Adrenal gland (tissue), 12 donors: Measurements from ENCODE around the gene DLGAP1. TPM values are rescaled to one million over a fixed set of nuclear protein-coding genes. Genes with fewer than 3 reads are reported as not detected.

Experiments
- DNase-seq, 7 donors: peaks; one replicate each; pipeline ENCODE4 v3.0.0-alpha.2; 2019 to 2020
- H3K27ac ChIP-seq, 5 donors: fragments of 200-600 bp; sonication (generic) in 4 of 5; 1 replicate in 3 of 5; 2 replicates in 2 of 5; pipeline versions ENCODE4 v1.5.1 to v1.8.0; 2016 to 2020; ENCODE audit warnings: mild to moderate bottlenecking in 1 of 5
- H3K27me3 ChIP-seq: fragments of 200-600 bp; 2 replicates; pipeline ENCODE4 v1.8.0; 2021
- H3K36me3 ChIP-seq, 2 donors: fragments of 200-600 bp; replicated peaks in 1 of 2; 1 replicate in 1 of 2; 2 replicates in 1 of 2; pipeline versions ENCODE4 v1.5.1 to v1.8.0; 2018 to 2022
- H3K4me1 ChIP-seq, 2 donors: fragments of 200-600 bp; replicated peaks in 1 of 2; 1 replicate in 1 of 2; 2 replicates in 1 of 2; pipeline versions ENCODE4 v1.5.1 to v1.8.0; 2018 to 2021
- H3K4me3 ChIP-seq, 4 donors: fragments of 200-600 bp; sonication (generic) in 3 of 4; one replicate each; pipeline ENCODE4 v1.5.1; 2016 to 2018
- H3K9me3 ChIP-seq, 3 donors: fragments of 200-600 bp; sonication (generic) in 1 of 3; replicated peaks in 1 of 3; 1 replicate in 2 of 3; 2 replicates in 1 of 3; pipeline versions ENCODE4 v1.5.1 to v1.8.0; 2016 to 2021
- POLR2A ChIP-seq, 2 donors: fragments of 450-650 bp; IDR thresholded peaks; one replicate each; pipeline ENCODE4 v1.6.1; 2017; ENCODE audit warnings: antibody characterized with exemption in 2 of 2, mild to moderate bottlenecking in 2 of 2, moderate library complexity in 1 of 2
- WGBS, 4 donors: extraction: QIAGEN DNeasy Blood & Tissue Kit in 2 of 4; methylation state at CpG; one replicate each; pipeline versions ENCODE4 v1.1.5 to v1.1.7; 2013 to 2017; 5-methylcytosine and 5-hydroxymethylcytosine counted together
- intact Hi-C, 2 donors: fragments of 100-400 bp; cut with DNase I; formaldehyde crosslinking; loops; one replicate each; pipeline versions ENCODE4 v1.14.1 to v1.15.0; 2022 to 2023
- polyA plus RNA-seq, 3 donors: library from polyadenylated mRNA; stranded (reverse); fragments of 200-250 nt in 2 of 3; fragments of 350-450 nt in 1 of 3; fragmentation: Illumina TruSeq in 1 of 3; extraction: RNeasy Lipid Tissue Mini Kit (QIAGEN cat#74804) in 1 of 3; gene quantifications; one replicate each; pipeline ENCODE4 v1.2.3, GENCODE V29; 2013 to 2014
- total RNA-seq, 9 donors: library from RNA; depleted of rRNA in 4 of 9; stranded (reverse); fragments of >200 nt in 4 of 9; fragments of 120-200 nt in 1 of 9; fragmentation: NEBNext Ultra II Directional in 1 of 9; extraction: Animal tissue kit (Norgen Biotek cat#: 25700) in 1 of 9; gene quantifications; one replicate each; pipeline versions ENCODE4 v1.1.0 to v1.2.4, GENCODE V29; 2013 to 2023
- TF ChIP-seq, protein P1 (sequence below), 6 experiments: fragments of 450-650 bp in 4 of 6; fragments of 200-600 bp in 2 of 6; sonication (generic) in 1 of 6; IDR thresholded peaks; 1 replicate in 5 of 6; 2 replicates in 1 of 6; pipeline versions ENCODE4 v1.5.1 to v1.8.0; 2016 to 2021; ENCODE audit warnings: antibody characterized with exemption in 6 of 6, mild to moderate bottlenecking in 2 of 6, moderate library complexity in 1 of 6
- donor health status: healthy with polysubstance abuse.
- donor health status: Bipolar disorder and iron deficiency.
- donor health status: DM: yes; HTN: yes; CAD: no.
- donor health status: DM: no; HTN: no; CAD: no.
- donor health status: DM: no; HTN: no; CAD: no.
- donor health status: DM: yes; HTN: yes; CAD: no.

DLGAP1 gene
- total and polyA plus RNA-seq, 12 donors, result 1.7 to 30.9 (median 12.9) TPM

DNA sequence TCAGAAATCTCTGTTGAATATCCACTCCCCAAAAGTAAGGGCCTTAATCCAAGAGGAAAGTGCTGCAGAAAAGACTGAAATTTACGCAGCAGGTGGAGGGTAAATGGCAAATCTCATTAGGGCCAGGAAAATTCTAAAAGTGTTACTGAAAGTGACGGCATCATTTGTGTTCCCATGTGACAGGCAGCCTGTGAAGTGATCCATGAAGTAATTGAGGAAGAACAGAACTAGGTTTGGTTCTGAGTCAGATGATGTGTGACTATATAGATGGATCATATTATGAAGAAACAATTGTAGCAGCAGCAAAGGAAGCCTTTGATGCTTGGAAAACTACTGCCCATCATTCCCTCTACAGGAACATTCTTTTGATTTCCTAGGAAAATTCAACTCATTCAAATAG is 603.9 kb downstream of the DLGAP1 start:
- H3K4me3 ChIP-seq, result no peak overlapping the region
- H3K27me3 ChIP-seq, result no peaks in the 10 kb centered on the region
- TF ChIP-seq, protein P1, sequence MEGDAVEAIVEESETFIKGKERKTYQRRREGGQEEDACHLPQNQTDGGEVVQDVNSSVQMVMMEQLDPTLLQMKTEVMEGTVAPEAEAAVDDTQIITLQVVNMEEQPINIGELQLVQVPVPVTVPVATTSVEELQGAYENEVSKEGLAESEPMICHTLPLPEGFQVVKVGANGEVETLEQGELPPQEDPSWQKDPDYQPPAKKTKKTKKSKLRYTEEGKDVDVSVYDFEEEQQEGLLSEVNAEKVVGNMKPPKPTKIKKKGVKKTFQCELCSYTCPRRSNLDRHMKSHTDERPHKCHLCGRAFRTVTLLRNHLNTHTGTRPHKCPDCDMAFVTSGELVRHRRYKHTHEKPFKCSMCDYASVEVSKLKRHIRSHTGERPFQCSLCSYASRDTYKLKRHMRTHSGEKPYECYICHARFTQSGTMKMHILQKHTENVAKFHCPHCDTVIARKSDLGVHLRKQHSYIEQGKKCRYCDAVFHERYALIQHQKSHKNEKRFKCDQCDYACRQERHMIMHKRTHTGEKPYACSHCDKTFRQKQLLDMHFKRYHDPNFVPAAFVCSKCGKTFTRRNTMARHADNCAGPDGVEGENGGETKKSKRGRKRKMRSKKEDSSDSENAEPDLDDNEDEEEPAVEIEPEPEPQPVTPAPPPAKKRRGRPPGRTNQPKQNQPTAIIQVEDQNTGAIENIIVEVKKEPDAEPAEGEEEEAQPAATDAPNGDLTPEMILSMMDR (IDR thresholded peaks at IDR 0.05), result no peak
- TF ChIP-seq POLR2A (IDR thresholded peaks at IDR 0.05), result no peak
- intact Hi-C loops, result no loop called here
- no peak for DNase-seq
- H3K4me1 ChIP-seq, result no peaks in the 10 kb centered on the region
- H3K27ac ChIP-seq, result no peak overlapping the region
- 86 to 90% (median 89%) methylated on average over 2 of the region's 2 CpGs for WGBS, 4 donors
- H3K9me3 ChIP-seq, result peaks cover 0 to 5% (median 0%) of the 10 kb centered on the region in 3 donors
- no peaks in the 10 kb centered on the region for H3K36me3 ChIP-seq

DNA sequence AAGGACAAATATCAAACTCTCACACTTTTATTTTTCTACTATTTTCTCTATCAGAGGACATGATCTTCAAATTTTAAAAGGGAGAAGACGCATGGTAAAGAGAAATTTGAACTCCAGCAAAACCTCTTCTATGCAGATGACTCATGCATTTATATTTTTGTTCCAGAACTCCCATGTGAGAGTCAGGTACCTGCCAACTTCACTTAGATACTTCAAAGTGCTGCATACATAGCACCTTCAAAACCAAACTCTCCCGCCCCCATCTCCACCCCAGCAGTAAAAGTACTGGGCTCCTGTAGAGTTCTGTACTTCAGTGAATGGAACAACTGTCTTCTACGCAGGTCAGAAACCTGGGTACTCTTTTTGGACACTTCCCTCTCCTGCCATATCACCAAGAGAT is 606.8 kb downstream of the DLGAP1 start:
- H3K27me3 ChIP-seq, result no peaks in the 10 kb centered on the region
- DNase-seq, result no peak
- H3K4me1 ChIP-seq, result no peaks in the 10 kb centered on the region
- 67 to 86% (median 82%) methylated on average over 3 of the region's 3 CpGs for WGBS, 4 donors
- no peak overlapping the region for H3K4me3 ChIP-seq
- H3K27ac ChIP-seq, result peak overlapping the region in 1 of 5 donors; percentile 6
- H3K9me3 ChIP-seq, result no peaks in the 10 kb centered on the region
- TF ChIP-seq POLR2A (IDR thresholded peaks at IDR 0.05), result no peak
- TF ChIP-seq, protein P1 (IDR thresholded peaks at IDR 0.05), result no peak
- intact Hi-C loops, result no loop called here
- no peaks in the 10 kb centered on the region for H3K36me3 ChIP-seq

DNA sequence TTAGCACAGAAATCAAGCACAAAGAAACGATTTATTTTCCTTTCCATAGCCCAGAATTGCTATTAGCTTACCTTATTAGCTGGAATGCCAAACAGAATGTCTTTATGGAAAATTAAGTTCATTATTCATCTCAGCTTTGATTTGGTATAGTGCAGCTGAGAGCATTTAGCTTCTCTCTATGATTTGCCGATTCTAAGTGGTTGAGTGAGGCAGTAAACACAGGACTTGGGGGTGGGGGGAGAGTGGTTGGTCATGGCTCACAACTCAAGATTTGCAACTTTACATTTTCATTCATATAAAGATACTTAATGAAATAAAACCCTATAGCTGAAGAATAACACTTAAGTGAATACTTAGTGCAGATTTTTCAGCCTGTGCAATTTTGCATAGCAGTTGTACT is 609.9 kb downstream of the DLGAP1 start:
- Histone ChIP-seq H3K9me3 (no peaks in the 10 kb centered on the region), H3K27ac (no peak overlapping the region), H3K4me1 (no peaks in the 10 kb centered on the region), H3K4me3 (no peak overlapping the region), H3K27me3 (no peaks in the 10 kb centered on the region), H3K36me3 (no peaks in the 10 kb centered on the region)
- intact Hi-C loops, result no loop called here
- WGBS, 4 donors, result 71 to 80% (median 77%) methylated on average over 2 of the region's 2 CpGs
- DNase-seq, result no peak
- no peak for TF ChIP-seq POLR2A (IDR thresholded peaks at IDR 0.05)
- TF ChIP-seq, protein P1 (IDR thresholded peaks at IDR 0.05), result no peak

DNA sequence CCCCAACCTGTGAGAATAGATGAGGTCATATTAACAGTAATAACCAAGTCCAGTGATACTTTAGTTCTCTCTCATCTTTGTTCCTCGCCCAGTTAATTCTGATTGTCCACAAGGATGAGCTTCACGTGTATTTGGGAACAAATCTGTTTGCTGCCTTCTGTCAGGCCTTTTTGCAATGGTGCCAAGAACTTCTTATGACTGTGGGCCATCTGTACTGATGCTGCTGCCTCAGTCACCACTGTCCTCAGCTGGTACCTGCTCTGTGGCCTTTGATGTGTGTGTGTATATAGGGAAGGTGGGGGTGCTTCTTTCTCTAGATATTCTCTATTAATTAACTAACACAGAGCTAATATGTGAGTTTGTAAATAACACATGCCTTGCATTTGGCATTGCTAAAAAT is 612.3 kb downstream of the DLGAP1 start:
- intact Hi-C loops, result no loop called here

More for the DNA sequence above, 612.3 kb downstream of the DLGAP1 start:
- Histone ChIP-seq H3K4me3 (no peak overlapping the region), H3K9me3 (no peaks in the 10 kb centered on the region), H3K36me3 (no peaks in the 10 kb centered on the region), H3K4me1 (no peaks in the 10 kb centered on the region), H3K27ac (no peak overlapping the region), H3K27me3 (no peaks in the 10 kb centered on the region)
- no peak for DNase-seq
- WGBS, 4 donors, result 64 to 78% (median 76%) methylated on average over 2 of the region's 2 CpGs
- no peak for TF ChIP-seq POLR2A (IDR thresholded peaks at IDR 0.05)
- TF ChIP-seq, protein P1 (IDR thresholded peaks at IDR 0.05), result no peak
